AG10803 (cell line): ENCODE results near the gene TMEM63C.

Source experiments
- DNase-seq: peaks from one replicate; pipeline ENCODE4 v3.0.0; 2010; ENCODE audit warnings: low read depth
- H3K4me3 ChIP-seq: 2 replicates; pipeline ENCODE4 v1.5.1; 2011; ENCODE audit warnings: mild to moderate bottlenecking, low read length, control low read depth
- CTCF ChIP-seq: conservative IDR thresholded peaks from 2 replicates; pipeline ENCODE4 v1.5.1; 2011; ENCODE audit warnings: mild to moderate bottlenecking, low read length, control low read depth, inconsistent platforms

The TMEM63C gene

GRCh38 chr14:77200406-77200985, 18.9 kb downstream of the TMEM63C start:
- DNase-seq, result no peak
- TF ChIP-seq CTCF, result no peak
- no peak overlapping the region for H3K4me3 ChIP-seq

DNA sequence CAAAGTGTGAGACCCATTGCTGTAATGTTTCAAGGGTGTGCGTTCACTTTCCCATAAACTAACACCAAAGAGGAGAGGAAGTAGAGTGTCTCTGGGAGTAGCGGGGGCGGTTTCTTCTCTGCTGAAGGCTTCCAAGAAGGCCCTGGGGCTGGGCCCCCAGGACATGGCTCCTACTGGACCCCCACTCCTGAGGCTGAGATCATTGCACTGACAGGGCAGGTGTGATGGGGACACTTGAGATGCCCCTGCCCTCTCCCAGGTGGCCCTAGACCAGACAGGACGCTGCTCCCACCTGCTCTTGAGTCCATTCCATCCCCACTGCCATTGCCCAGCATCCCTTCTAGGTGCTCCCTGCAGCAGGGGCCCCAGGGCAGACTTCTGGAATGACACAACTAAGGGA, 20.1 kb downstream of the TMEM63C start:
- H3K4me3 ChIP-seq, result no peak overlapping the region
- TF ChIP-seq CTCF, result no peak
- DNase-seq, result no peak

- no peak overlapping the region for H3K4me3 ChIP-seq
- no peak for TF ChIP-seq CTCF
- DNase-seq, result no peak
Measured at GRCh38 chr14:77203611-77204458, 22.2 kb downstream of the TMEM63C start.

DNA sequence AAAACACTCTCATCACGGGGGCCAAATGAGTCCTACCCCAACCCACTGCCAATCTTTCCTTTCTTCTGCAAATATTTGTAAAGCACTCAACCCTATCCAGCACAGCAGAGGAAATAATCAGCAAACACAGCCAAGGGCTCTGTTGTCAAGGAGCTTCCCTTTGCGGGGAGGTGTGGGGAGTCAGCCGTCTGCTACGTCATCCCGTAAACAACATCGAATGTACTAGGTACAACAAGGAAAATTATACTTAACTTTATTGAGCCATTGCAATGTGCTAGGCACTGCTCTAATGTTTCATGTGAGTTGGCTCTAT, 22.8 kb downstream of the TMEM63C start:
- no peak overlapping the region for H3K4me3 ChIP-seq
- no peak for DNase-seq
- no peak for TF ChIP-seq CTCF

GRCh38 chr14:77204907-77205306, 23.3 kb downstream of the TMEM63C start:
- H3K4me3 ChIP-seq, result no peak overlapping the region

GRCh38 chr14:77205566-77205965, 24.0 kb downstream of the TMEM63C start:
- no peak for TF ChIP-seq CTCF
- H3K4me3 ChIP-seq, result no peak overlapping the region
- DNase-seq, result no peak

More at GRCh38 chr14:77204907-77205306, 23.3 kb downstream of the TMEM63C start:
- no peak for TF ChIP-seq CTCF
- DNase-seq, result no peak

GRCh38 chr14:77206261-77206824, 24.7 kb downstream of the TMEM63C start:
- TF ChIP-seq CTCF, result no peak
- no peak overlapping the region for H3K4me3 ChIP-seq
- DNase-seq, result no peak
